ENCODE data around the gene KCTD16. TPM values are rescaled to one million over a fixed set of nuclear protein-coding genes. Genes with fewer than 3 reads are reported as not detected.

KCTD16 gene
- total and polyA plus RNA-seq, 11 donors = 0.02 to 0.32 (median 0.12) TPM; not detected in 3

- 74 to 83% (median 79%) methylated on average over 7 of the region's 7 CpGs for WGBS, 4 donors
- TF ChIP-seq, protein P1, sequence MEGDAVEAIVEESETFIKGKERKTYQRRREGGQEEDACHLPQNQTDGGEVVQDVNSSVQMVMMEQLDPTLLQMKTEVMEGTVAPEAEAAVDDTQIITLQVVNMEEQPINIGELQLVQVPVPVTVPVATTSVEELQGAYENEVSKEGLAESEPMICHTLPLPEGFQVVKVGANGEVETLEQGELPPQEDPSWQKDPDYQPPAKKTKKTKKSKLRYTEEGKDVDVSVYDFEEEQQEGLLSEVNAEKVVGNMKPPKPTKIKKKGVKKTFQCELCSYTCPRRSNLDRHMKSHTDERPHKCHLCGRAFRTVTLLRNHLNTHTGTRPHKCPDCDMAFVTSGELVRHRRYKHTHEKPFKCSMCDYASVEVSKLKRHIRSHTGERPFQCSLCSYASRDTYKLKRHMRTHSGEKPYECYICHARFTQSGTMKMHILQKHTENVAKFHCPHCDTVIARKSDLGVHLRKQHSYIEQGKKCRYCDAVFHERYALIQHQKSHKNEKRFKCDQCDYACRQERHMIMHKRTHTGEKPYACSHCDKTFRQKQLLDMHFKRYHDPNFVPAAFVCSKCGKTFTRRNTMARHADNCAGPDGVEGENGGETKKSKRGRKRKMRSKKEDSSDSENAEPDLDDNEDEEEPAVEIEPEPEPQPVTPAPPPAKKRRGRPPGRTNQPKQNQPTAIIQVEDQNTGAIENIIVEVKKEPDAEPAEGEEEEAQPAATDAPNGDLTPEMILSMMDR (IDR thresholded peaks at IDR 0.05) = no peak
- TF ChIP-seq POLR2A (IDR thresholded peaks at IDR 0.05) = no peak
Measured at GRCh38 chr5:144406442-144406841, 235.8 kb downstream of the KCTD16 start.

DNA sequence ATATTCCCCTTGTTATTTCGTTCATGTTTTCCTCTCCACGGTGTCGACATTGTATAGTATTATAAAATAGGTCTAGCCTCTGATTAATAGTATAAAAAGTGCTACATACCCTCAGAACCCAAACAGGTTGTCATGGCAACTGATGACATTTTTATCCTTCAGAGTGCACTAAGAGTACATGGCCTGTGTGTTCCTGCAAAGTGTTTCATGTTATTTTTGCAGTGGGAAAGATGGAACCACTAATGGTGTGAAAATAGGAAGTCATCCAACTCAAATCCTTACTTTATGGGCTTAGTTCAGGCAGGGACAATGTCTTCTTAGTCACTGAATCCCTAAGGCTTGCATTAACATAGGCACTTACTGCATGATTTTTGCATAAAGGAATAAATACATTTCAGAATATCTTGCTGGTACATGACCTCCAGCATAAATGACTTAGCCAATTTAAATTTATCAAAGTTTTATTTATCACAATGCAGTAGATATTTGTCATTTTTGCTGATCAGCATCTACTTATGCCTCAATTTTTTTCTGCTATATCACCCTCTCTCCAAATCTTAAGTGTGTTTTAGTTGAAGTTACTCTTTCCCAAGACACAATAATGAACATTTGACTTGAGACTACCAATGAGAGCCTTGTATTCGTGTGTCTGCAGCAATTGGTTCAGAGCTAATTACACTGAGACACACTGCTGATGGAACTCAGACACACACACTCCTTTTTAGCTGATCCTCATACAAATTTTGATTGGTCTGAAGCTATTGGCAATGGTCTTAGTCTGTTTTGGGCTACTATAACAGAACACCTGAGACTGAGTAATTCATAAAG lies 243.7 kb downstream of the KCTD16 start:
- no peak for ATAC-seq
- Histone ChIP-seq H3K4me3 (no peak overlapping the region), H3K27ac (no peak overlapping the region), H3K27me3 (no peaks in the 10 kb centered on the region), H3K9me3 (peaks cover 0 to 8% (median 0%) of the 10 kb centered on the region in 12 donors), H3K4me1 (no peaks in the 10 kb centered on the region), H3K36me3 (no peaks in the 10 kb centered on the region)
- intact Hi-C loops (cut with DNase I) = no loop called here
- no peak for DNase-seq
- 58 to 85% (median 84%) methylated on average over 4 of the region's 4 CpGs for WGBS, 4 donors
- TF ChIP-seq, protein P1 (IDR thresholded peaks at IDR 0.05) = no peak
- TF ChIP-seq POLR2A (IDR thresholded peaks at IDR 0.05) = no peak

More at GRCh38 chr5:144406442-144406841, 235.8 kb downstream of the KCTD16 start:
- Histone ChIP-seq H3K27me3 (no peaks in the 10 kb centered on the region), H3K4me3 (no peak overlapping the region), H3K4me1 (peaks cover 0 to 4% (median 0%) of the 10 kb centered on the region in 12 donors), H3K9me3 (no peaks in the 10 kb centered on the region), H3K27ac (no peak overlapping the region), H3K36me3 (no peaks in the 10 kb centered on the region)
- ATAC-seq (no peak), DNase-seq (no peak)
- intact Hi-C loops (cut with DNase I) = no loop called here

GRCh38 chr5:144416196-144416595 lies 245.5 kb downstream of the KCTD16 start:
- no peak overlapping the region for H3K27ac ChIP-seq
- H3K27me3 ChIP-seq = no peaks in the 10 kb centered on the region
- peaks cover 0 to 8% (median 0%) of the 10 kb centered on the region in 12 donors for H3K9me3 ChIP-seq
- H3K4me3 ChIP-seq = no peak overlapping the region
- TF ChIP-seq POLR2A (IDR thresholded peaks at IDR 0.05) = no peak
- TF ChIP-seq, protein P1 (IDR thresholded peaks at IDR 0.05) = no peak
- no peaks in the 10 kb centered on the region for H3K36me3 ChIP-seq
- intact Hi-C loops (cut with DNase I) = no loop called here
- no peak for DNase-seq
- no peak for ATAC-seq
- 73 to 83% (median 80%) methylated on average over 2 of the region's 2 CpGs for WGBS, 4 donors
- no peaks in the 10 kb centered on the region for H3K4me1 ChIP-seq

- no peaks in the 10 kb centered on the region for H3K36me3 ChIP-seq
- no peak overlapping the region for H3K4me3 ChIP-seq
- no peaks in the 10 kb centered on the region for H3K27me3 ChIP-seq
- WGBS, 4 donors = 91 to 93% (median 92%) methylated on average over 3 of the region's 3 CpGs
- no peak overlapping the region for H3K27ac ChIP-seq
- TF ChIP-seq, protein P1 (IDR thresholded peaks at IDR 0.05) = no peak
- no peak for TF ChIP-seq POLR2A (IDR thresholded peaks at IDR 0.05)
- DNase-seq (no peak), ATAC-seq (no peak)
- H3K9me3 ChIP-seq = peaks cover 0 to 8% (median 0%) of the 10 kb centered on the region in 12 donors
- intact Hi-C loops (cut with DNase I) = no loop called here
- H3K4me1 ChIP-seq = peaks cover 0 to 6% (median 0%) of the 10 kb centered on the region in 12 donors
Measured at GRCh38 chr5:144418719-144419118, 248.0 kb downstream of the KCTD16 start.

Data from heart left ventricle (tissue), 16 donors.